Measurements from ENCODE around the gene LRRC40.
A peak's percentile ranks its signal among the peaks of the same experiment; 100 is the strongest.

LRRC40 gene

DNA sequence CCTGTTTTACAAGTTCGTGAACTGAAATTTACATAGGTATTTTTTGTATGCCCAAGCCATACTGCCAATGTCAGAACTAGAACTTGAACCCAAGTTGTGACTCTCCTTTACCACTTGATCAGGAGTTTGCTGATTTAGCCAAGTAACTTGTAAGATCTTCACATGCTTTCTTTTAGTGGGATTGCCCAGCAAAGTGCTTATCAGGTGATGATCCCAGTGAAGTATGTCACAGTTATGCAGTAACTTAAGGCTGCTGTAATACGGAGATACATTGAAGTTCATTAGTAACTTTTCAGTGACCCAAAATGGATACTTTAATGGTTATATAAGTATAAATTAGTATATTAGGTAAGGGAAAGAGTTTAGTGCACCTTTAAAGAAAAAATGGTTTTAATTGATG lies 19.6 kb upstream of the LRRC40 start:
- Histone ChIP-seq H3K9me2 (replicated peaks; ENCODE audit: insufficient read depth, low read length) (no peaks in the 10 kb centered on the region), H2AFZ (ENCODE audit: low read length) (no peak overlapping the region), H3K9me3 (replicated peaks; ENCODE audit: insufficient read depth, low read length) (no peaks in the 10 kb centered on the region), H3F3A (ENCODE audit: insufficient read depth, low read length) (peaks cover 20% of the 10 kb centered on the region), H3K4me2 (ENCODE audit: low read depth, low read length) (no peak overlapping the region), H3K79me2 (ENCODE audit: low read length) (peaks cover 92% of the 10 kb centered on the region), H3K4me1 (ENCODE audit: low read length) (peaks cover 44% of the 10 kb centered on the region), H3K36me3 (replicated peaks; ENCODE audit: insufficient read depth, low read length) (peaks cover 18% of the 10 kb centered on the region), H3K4me3 (ENCODE audit: low read length) (no peak overlapping the region), H3K9ac (ENCODE audit: low read length) (no peak overlapping the region), H3K27ac (ENCODE audit: low read length) (no peak overlapping the region), H4K20me1 (ENCODE audit: insufficient read depth, low read length) (peaks cover 18% of the 10 kb centered on the region), H3K27me3 (replicated peaks; ENCODE audit: insufficient read depth, low read length) (no peaks in the 10 kb centered on the region)
- TF ChIP-seq, protein P1, sequence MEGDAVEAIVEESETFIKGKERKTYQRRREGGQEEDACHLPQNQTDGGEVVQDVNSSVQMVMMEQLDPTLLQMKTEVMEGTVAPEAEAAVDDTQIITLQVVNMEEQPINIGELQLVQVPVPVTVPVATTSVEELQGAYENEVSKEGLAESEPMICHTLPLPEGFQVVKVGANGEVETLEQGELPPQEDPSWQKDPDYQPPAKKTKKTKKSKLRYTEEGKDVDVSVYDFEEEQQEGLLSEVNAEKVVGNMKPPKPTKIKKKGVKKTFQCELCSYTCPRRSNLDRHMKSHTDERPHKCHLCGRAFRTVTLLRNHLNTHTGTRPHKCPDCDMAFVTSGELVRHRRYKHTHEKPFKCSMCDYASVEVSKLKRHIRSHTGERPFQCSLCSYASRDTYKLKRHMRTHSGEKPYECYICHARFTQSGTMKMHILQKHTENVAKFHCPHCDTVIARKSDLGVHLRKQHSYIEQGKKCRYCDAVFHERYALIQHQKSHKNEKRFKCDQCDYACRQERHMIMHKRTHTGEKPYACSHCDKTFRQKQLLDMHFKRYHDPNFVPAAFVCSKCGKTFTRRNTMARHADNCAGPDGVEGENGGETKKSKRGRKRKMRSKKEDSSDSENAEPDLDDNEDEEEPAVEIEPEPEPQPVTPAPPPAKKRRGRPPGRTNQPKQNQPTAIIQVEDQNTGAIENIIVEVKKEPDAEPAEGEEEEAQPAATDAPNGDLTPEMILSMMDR (IDR thresholded peaks at IDR 0.05; ENCODE audit: low read length) = no peak
- no peak for TF ChIP-seq EZH2phosphoT487 (IDR thresholded peaks at IDR 0.05; ENCODE audit: low read length)
- no peak for TF ChIP-seq EZH2 (optimal IDR thresholded peaks at IDR 0.05; ENCODE audit: low read depth, low read length)
- DNase-seq = no peak

DNA sequence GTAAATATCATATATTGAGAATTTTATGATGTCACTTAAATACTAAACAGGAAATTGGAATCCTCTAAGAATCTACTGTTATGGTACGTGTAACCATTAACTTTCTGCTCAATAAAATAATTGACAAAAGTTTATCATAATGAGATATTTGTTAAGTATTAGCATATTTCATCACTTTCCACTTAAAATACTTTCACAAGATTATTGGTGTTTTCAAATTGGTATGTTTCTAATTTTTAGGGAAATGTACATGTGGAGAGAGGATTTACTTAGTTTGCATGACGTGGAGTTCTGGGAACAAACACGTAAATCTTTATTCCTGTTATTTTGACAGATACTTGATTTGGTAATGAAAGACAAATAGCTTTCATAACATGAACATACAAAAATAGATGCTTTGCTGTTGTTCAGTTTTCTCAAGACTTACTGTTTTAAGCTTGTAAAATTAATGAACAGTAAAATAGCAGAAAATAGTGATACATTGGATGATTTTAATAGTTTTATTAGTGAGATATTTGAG lies 17.4 kb upstream of the LRRC40 start:
- H3K4me2 ChIP-seq (ENCODE audit: low read depth, low read length) = peak overlapping the region; percentile 78

DNA sequence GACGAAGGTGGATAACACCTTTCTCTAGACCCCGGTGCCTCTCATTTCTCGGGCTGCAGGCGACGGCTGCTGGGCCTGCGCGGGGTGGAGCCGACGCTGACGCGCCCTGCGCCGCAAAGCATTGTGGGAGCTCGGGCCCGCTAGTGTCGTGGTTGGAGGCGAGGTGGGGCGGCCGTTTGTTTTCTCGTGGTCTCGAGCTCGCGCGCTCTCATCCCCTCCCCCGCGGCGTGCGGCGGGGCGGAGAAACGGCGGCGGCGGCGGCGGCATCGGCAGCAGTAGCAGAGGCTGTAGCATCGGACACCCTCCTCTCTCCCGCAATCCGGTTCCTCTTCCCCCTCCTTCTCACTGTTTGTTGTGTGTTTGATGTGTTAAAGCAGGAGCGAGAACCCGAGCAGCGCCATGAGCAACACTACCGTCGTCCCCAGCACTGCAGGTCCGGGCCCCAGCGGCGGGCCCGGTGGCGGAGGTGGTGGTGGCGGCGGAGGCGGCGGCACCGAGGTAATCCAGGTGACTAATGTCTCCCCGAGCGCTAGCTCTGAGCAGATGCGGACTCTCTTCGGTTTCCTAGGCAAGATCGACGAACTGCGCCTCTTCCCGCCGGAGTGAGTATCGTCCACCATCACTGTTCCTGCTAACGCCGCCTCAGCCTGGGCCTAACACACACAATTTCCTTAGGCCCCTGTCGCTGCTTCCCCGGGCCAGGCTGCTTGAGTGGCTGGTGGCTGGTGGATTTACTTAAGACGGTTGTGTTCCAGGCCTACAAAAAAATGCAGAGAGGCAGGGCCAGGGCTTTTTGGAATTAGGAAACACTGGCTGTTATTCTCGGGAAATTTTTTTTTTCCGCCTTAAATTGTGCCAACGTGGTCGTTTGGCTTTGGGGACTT lies 16.1 kb upstream of the LRRC40 start, which contains the start of gene SRSF11:
Gene SRSF11 (plus strand): TSS at position 143 of the 884 bp plus-strand sequence. CDS start 257 bp downstream, at position 400.
- Histone ChIP-seq H3K9me2 (replicated peaks; ENCODE audit: insufficient read depth, low read length) (no peaks in the 10 kb centered on the region), H3F3A (ENCODE audit: insufficient read depth, low read length) (peaks cover 26% of the 10 kb centered on the region), H3K36me3 (replicated peaks; ENCODE audit: insufficient read depth, low read length) (no peaks in the 10 kb centered on the region; the same call in 1 of the 2 replicates), H3K4me3 (ENCODE audit: low read length) (peak within 1 kb of the TSS; percentile 70), H2AFZ (ENCODE audit: low read length) (peak within 1 kb of the TSS; percentile 83), H3K79me2 (ENCODE audit: low read length) (peaks cover 91% of the 10 kb centered on the region), H3K27ac (ENCODE audit: low read length) (peak within 1 kb of the TSS; percentile 88), H4K20me1 (ENCODE audit: insufficient read depth, low read length) (peaks cover under 1% of the 10 kb centered on the region; the same call in 1 of the 2 replicates), H3K9ac (ENCODE audit: low read length) (peak within 1 kb of the TSS; percentile 80), H3K9me3 (replicated peaks; ENCODE audit: insufficient read depth, low read length) (no peaks in the 10 kb centered on the region), H3K4me2 (ENCODE audit: low read depth, low read length) (peak within 1 kb of the TSS; percentile 82), H3K4me1 (ENCODE audit: low read length) (peaks cover 25% of the 10 kb centered on the region), H3K27me3 (replicated peaks; ENCODE audit: insufficient read depth, low read length) (no peaks in the 10 kb centered on the region)
- DNase-seq = peak; percentile 96
- TF ChIP-seq, protein P1 (IDR thresholded peaks at IDR 0.05; ENCODE audit: low read length) = no peak
- TF ChIP-seq EZH2phosphoT487 (IDR thresholded peaks at IDR 0.05; ENCODE audit: low read length) (no peak), EZH2 (optimal IDR thresholded peaks at IDR 0.05; ENCODE audit: low read depth, low read length) (no peak)

More for the DNA sequence above, 17.4 kb upstream of the LRRC40 start:
- Histone ChIP-seq H3K79me2 (ENCODE audit: low read length) (peaks cover 91% of the 10 kb centered on the region), H3K27me3 (replicated peaks; ENCODE audit: insufficient read depth, low read length) (no peaks in the 10 kb centered on the region), H3K9me2 (replicated peaks; ENCODE audit: insufficient read depth, low read length) (no peaks in the 10 kb centered on the region), H3K36me3 (replicated peaks; ENCODE audit: insufficient read depth, low read length) (no peaks in the 10 kb centered on the region; the same call in 1 of the 2 replicates), H4K20me1 (ENCODE audit: insufficient read depth, low read length) (peaks cover 12% of the 10 kb centered on the region), H3K4me3 (ENCODE audit: low read length) (peak overlapping the region; percentile 70), H3F3A (ENCODE audit: insufficient read depth, low read length) (peaks cover 26% of the 10 kb centered on the region), H3K27ac (ENCODE audit: low read length) (no peak overlapping the region), H3K9me3 (replicated peaks; ENCODE audit: insufficient read depth, low read length) (no peaks in the 10 kb centered on the region), H3K9ac (ENCODE audit: low read length) (peak overlapping the region; percentile 80; the same call in 1 of the 2 replicates), H2AFZ (ENCODE audit: low read length) (no peak overlapping the region), H3K4me1 (ENCODE audit: low read length) (peaks cover 38% of the 10 kb centered on the region)
- TF ChIP-seq EZH2phosphoT487 (IDR thresholded peaks at IDR 0.05; ENCODE audit: low read length) (no peak), EZH2 (optimal IDR thresholded peaks at IDR 0.05; ENCODE audit: low read depth, low read length) (no peak)
- TF ChIP-seq, protein P1 (IDR thresholded peaks at IDR 0.05; ENCODE audit: low read length) = no peak
- DNase-seq = peak; percentile 3

Measured in MM.1S (cell line).